ENCODE measurements around the gene PPM1L.

The PPM1L gene

DNA sequence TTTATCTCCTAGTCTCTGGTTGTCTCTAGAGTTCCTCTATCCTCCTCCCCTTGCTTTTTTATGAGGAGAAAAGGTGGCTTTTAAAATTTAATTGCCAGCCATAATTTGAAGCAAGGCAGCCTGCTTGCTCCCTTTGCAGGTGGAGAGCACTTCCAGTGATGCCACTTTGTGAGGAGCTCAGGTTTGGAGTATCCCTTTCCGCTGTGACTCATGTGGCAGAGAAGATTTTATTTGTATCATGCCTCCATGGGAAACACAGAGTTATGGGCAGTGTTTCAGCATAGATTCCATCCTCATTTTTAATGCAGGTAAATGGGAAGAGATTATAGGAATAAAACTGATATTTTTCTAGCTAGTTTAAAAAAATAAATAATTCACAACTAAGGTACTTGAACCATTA, 7.0 kb downstream of the PPM1L start:
- TF ChIP-seq ZNF565 (CRISPR knock-in tag; conservative IDR thresholded peaks at IDR 0.05; ENCODE audit: low read depth), result no peak
- TF ChIP-seq, protein P1, sequence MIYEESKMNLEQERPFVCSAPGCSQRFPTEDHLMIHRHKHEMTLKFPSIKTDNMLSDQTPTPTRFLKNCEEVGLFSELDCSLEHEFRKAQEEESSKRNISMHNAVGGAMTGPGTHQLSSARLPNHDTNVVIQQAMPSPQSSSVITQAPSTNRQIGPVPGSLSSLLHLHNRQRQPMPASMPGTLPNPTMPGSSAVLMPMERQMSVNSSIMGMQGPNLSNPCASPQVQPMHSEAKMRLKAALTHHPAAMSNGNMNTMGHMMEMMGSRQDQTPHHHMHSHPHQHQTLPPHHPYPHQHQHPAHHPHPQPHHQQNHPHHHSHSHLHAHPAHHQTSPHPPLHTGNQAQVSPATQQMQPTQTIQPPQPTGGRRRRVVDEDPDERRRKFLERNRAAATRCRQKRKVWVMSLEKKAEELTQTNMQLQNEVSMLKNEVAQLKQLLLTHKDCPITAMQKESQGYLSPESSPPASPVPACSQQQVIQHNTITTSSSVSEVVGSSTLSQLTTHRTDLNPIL (CRISPR knock-in tag; IDR thresholded peaks at IDR 0.05; ENCODE audit: low read depth), result no peak
- TF ChIP-seq ZNF70 (CRISPR knock-in tag; IDR thresholded peaks at IDR 0.05), result no peak
- TF ChIP-seq ZFP30 (CRISPR knock-in tag; IDR thresholded peaks at IDR 0.05), result no peak
- TF ChIP-seq, protein P2, sequence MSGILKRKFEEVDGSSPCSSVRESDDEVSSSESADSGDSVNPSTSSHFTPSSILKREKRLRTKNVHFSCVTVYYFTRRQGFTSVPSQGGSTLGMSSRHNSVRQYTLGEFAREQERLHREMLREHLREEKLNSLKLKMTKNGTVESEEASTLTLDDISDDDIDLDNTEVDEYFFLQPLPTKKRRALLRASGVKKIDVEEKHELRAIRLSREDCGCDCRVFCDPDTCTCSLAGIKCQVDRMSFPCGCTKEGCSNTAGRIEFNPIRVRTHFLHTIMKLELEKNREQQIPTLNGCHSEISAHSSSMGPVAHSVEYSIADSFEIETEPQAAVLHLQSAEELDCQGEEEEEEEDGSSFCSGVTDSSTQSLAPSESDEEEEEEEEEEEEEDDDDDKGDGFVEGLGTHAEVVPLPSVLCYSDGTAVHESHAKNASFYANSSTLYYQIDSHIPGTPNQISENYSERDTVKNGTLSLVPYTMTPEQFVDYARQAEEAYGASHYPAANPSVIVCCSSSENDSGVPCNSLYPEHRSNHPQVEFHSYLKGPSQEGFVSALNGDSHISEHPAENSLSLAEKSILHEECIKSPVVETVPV (CRISPR knock-in tag; IDR thresholded peaks at IDR 0.05), result no peak
- TF ChIP-seq ISL1 (CRISPR knock-in tag; IDR thresholded peaks at IDR 0.05), result no peak
- no peak for TF ChIP-seq GLIS3 (CRISPR knock-in tag; IDR thresholded peaks at IDR 0.05)
- TF ChIP-seq, protein P3, sequence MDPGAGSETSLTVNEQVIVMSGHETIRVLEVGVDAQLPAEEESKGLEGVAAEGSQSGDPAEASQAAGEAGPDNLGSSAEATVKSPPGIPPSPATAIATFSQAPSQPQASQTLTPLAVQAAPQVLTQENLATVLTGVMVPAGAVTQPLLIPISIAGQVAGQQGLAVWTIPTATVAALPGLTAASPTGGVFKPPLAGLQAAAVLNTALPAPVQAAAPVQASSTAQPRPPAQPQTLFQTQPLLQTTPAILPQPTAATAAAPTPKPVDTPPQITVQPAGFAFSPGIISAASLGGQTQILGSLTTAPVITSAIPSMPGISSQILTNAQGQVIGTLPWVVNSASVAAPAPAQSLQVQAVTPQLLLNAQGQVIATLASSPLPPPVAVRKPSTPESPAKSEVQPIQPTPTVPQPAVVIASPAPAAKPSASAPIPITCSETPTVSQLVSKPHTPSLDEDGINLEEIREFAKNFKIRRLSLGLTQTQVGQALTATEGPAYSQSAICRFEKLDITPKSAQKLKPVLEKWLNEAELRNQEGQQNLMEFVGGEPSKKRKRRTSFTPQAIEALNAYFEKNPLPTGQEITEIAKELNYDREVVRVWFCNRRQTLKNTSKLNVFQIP (CRISPR knock-in tag; IDR thresholded peaks at IDR 0.05; ENCODE audit: borderline replicate concordance, low read depth), result no peak
- ATAC-seq, result no peak

DNA sequence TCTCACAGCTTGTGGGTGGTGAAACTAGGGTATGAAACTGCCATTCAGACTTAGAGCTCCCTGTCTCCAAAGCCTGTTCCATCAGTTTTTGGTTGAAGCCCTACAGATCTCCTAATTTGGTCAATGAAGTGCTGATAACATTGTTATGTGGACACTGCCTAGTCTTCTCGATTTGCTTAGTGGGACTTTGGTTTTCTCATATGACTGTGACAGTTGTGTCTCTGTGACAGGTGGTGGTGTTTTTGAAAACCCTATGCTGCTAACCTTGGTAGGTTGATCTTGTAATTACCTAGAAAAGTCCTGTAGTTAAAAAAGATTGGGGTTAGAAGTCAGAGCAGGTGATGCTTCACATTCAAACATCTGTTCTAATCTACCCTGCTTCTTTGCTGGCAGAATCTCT, 9.2 kb downstream of the PPM1L start:
- no peak for TF ChIP-seq ZFP3 (CRISPR knock-in tag; IDR thresholded peaks at IDR 0.05)
- no peak for TF ChIP-seq SNAI2 (CRISPR knock-in tag; IDR thresholded peaks at IDR 0.05)
- TF ChIP-seq ZC3H10 (CRISPR knock-in tag; IDR thresholded peaks at IDR 0.05), result no peak
- TF ChIP-seq ZFP30 (CRISPR knock-in tag; IDR thresholded peaks at IDR 0.05), result no peak
- no peak for TF ChIP-seq TOX (CRISPR knock-in tag; IDR thresholded peaks at IDR 0.05; ENCODE audit: borderline replicate concordance)
- TF ChIP-seq, protein P2 (CRISPR knock-in tag; IDR thresholded peaks at IDR 0.05), result no peak
- TF ChIP-seq CSDC2 (CRISPR knock-in tag; IDR thresholded peaks at IDR 0.05), result no peak
- TF ChIP-seq, protein P3 (CRISPR knock-in tag; IDR thresholded peaks at IDR 0.05; ENCODE audit: borderline replicate concordance, low read depth), result no peak
- TF ChIP-seq, protein P4, sequence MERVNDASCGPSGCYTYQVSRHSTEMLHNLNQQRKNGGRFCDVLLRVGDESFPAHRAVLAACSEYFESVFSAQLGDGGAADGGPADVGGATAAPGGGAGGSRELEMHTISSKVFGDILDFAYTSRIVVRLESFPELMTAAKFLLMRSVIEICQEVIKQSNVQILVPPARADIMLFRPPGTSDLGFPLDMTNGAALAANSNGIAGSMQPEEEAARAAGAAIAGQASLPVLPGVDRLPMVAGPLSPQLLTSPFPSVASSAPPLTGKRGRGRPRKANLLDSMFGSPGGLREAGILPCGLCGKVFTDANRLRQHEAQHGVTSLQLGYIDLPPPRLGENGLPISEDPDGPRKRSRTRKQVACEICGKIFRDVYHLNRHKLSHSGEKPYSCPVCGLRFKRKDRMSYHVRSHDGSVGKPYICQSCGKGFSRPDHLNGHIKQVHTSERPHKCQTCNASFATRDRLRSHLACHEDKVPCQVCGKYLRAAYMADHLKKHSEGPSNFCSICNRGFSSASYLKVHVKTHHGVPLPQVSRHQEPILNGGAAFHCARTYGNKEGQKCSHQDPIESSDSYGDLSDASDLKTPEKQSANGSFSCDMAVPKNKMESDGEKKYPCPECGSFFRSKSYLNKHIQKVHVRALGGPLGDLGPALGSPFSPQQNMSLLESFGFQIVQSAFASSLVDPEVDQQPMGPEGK (CRISPR knock-in tag; IDR thresholded peaks at IDR 0.05; ENCODE audit: borderline replicate concordance), result no peak
- TF ChIP-seq BACH2 (CRISPR knock-in tag; IDR thresholded peaks at IDR 0.05; ENCODE audit: borderline replicate concordance), result no peak
- TF ChIP-seq TCF4 (CRISPR knock-in tag; IDR thresholded peaks at IDR 0.05; ENCODE audit: borderline replicate concordance), result no peak
- TF ChIP-seq, protein P1 (CRISPR knock-in tag; IDR thresholded peaks at IDR 0.05; ENCODE audit: low read depth), result no peak
- TF ChIP-seq PPARA (CRISPR knock-in tag; IDR thresholded peaks at IDR 0.05; ENCODE audit: borderline replicate concordance), result no peak
- TF ChIP-seq, protein P5, sequence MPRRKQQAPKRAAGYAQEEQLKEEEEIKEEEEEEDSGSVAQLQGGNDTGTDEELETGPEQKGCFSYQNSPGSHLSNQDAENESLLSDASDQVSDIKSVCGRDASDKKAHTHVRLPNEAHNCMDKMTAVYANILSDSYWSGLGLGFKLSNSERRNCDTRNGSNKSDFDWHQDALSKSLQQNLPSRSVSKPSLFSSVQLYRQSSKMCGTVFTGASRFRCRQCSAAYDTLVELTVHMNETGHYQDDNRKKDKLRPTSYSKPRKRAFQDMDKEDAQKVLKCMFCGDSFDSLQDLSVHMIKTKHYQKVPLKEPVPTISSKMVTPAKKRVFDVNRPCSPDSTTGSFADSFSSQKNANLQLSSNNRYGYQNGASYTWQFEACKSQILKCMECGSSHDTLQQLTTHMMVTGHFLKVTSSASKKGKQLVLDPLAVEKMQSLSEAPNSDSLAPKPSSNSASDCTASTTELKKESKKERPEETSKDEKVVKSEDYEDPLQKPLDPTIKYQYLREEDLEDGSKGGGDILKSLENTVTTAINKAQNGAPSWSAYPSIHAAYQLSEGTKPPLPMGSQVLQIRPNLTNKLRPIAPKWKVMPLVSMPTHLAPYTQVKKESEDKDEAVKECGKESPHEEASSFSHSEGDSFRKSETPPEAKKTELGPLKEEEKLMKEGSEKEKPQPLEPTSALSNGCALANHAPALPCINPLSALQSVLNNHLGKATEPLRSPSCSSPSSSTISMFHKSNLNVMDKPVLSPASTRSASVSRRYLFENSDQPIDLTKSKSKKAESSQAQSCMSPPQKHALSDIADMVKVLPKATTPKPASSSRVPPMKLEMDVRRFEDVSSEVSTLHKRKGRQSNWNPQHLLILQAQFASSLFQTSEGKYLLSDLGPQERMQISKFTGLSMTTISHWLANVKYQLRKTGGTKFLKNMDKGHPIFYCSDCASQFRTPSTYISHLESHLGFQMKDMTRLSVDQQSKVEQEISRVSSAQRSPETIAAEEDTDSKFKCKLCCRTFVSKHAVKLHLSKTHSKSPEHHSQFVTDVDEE (CRISPR knock-in tag; IDR thresholded peaks at IDR 0.05), result no peak
- no peak for TF ChIP-seq ISL1 (CRISPR knock-in tag; IDR thresholded peaks at IDR 0.05)
- no peak for TF ChIP-seq RARB (CRISPR knock-in tag; IDR thresholded peaks at IDR 0.05)
- ATAC-seq, result no peak

Measured in SK-N-SH treated with all-trans-retinoic acid at 6 μM for 48 hours (cell line).